NCI-H1105 (cell line): Measurements from ENCODE around the gene ZBTB40.

Source experiments
- DNase-seq: peaks from one replicate; lab custom pipeline; 2025; lab: John Stamatoyannopoulos, UW

The ZBTB40 gene

GRCh38 chr1:22556391-22557104 lies 104.9 kb downstream of the ZBTB40 start:
- DNase-seq: no peak

- peak; percentile 83 for DNase-seq
These were observed 105.8 kb downstream of the ZBTB40 start for GRCh38 chr1:22557341-22557950.

- peak; percentile 9 for DNase-seq
These were observed 111.2 kb downstream of the ZBTB40 start, which contains the start of gene EPHA8 for GRCh38 chr1:22562584-22563583. TSS of gene EPHA8 (plus strand) at chr1:22563489. CDS start at chr1:22563636, 147 bp downstream.

- no peak for DNase-seq
These were observed 112.3 kb downstream of the ZBTB40 start for GRCh38 chr1:22563671-22564602.

- DNase-seq: no peak
These were observed 114.5 kb downstream of the ZBTB40 start for GRCh38 chr1:22566161-22566560.

GRCh38 chr1:22567197-22567596 lies 115.5 kb downstream of the ZBTB40 start:
- DNase-seq: no peak

- DNase-seq: no peak
These were observed 116.3 kb downstream of the ZBTB40 start for GRCh38 chr1:22567994-22568393.

- DNase-seq: no peak
These were observed 117.6 kb downstream of the ZBTB40 start for GRCh38 chr1:22569269-22569668.

GRCh38 chr1:22570140-22570909 lies 118.7 kb downstream of the ZBTB40 start:
- no peak for DNase-seq

GRCh38 chr1:22572818-22573217 lies 121.2 kb downstream of the ZBTB40 start:
- no peak for DNase-seq

GRCh38 chr1:22573237-22573636 lies 121.6 kb downstream of the ZBTB40 start:
- no peak for DNase-seq

- DNase-seq: no peak
These were observed 124.0 kb downstream of the ZBTB40 start for GRCh38 chr1:22575532-22576149.

- no peak for DNase-seq
These were observed 124.5 kb downstream of the ZBTB40 start for GRCh38 chr1:22576150-22576544.

GRCh38 chr1:22576617-22577016 lies 125.0 kb downstream of the ZBTB40 start:
- no peak for DNase-seq

GRCh38 chr1:22578732-22579361 lies 127.2 kb downstream of the ZBTB40 start:
- DNase-seq: no peak

- no peak for DNase-seq
These were observed 128.0 kb downstream of the ZBTB40 start for GRCh38 chr1:22579541-22580155.
